Measurements from ENCODE around the gene OLIG1.

Gene OLIG1

DNA sequence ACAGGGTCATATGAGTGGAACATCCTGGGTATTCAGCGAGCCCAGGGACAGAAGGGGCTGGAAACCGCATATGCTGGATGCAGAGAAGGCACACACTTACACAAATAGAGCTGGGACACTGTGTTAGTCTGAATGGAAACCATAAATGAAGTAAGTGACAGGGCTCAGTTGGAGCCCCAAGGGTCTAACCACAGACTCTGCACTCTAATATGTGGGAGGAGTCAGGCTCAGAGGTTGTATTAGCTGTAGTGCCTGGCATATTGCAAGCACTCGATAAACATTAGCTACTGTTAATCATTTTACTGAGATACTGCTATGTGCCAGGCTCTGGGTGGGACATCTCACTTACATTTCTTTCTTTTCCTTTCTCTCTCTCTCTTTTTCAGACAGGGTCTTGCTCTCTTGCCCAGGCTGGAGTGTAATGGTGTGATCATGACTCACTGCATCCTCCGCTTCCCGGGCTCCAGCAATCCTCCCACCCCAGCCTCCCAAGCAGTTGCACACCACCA, 6.5 kb upstream of the OLIG1 start:
- DNase-seq (ENCODE audit: low read depth in 1 of 2, low spot score in 1 of 2): no peak

DNA sequence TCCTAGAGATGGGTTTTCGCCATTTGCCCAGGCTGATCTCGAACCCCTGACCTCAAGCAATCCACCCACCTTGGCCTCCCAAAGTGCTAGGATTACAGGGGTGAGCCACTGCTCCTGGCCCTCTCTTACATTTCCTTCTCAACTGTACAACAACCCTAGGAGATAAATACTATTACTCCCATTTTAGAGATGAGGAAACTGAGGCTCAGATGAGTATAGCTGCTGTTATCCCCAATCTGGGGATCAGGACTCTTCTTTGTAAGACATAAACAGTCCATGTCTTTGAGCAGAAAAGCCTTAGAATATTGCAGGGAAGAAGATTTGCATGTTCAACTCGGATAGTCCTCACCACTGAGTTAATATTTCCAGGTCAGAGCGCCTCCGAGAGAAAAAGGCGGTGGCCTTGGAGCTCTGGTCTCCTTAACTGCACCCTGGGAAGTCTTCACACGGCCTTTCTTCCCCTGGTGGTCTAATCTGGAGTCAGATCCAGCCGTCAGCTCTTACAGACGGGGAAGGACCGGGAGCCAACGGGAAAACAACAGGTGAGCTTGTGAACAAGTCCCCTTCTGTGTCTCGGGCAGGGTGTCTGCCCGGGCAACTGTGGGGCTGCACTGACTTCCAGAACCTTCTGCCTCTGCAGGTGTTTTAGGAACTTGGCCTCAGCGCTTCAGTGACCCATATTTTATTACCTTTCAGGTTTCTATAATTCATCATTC, 5.9 kb upstream of the OLIG1 start:
- DNase-seq (ENCODE audit: low read depth in 1 of 2, low spot score in 1 of 2): no peak

DNA sequence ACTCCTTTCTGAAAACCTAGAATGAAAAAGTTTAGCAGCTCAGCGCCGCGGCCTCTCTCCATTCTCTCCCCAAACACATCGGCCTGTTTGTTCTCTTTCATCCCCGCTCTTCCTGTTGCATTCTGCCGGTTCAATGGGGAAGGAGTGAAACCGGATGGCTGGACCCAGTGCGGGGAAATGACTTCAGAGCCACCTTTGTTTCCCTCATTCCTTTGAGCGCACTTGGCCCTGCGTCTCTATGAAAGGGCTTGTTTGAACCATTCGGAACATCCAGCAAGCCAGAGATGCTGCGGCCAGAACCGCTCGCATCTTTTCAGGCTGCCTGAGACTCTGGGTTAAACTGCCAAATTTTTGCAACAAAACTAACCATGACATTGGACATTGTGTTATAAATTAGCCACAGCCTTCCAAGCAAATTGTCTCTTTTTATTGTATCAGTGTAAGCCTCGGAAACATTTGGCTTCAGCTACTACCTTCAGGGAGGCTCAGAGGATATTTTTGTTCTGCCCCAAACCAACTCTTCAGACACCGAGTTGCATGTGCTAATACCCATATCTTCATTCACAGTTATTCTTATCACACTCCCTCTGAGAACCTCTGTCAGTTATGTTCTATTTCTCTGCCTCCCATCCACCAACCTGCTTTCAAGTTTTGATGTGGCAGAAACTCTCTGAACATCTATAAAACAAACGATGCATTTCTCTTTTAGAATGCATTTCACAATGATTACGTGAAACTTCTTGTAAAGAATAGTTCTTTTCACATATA, 5.1 kb upstream of the OLIG1 start:
- DNase-seq (ENCODE audit: low read depth in 1 of 2, low spot score in 1 of 2): no peak

DNA sequence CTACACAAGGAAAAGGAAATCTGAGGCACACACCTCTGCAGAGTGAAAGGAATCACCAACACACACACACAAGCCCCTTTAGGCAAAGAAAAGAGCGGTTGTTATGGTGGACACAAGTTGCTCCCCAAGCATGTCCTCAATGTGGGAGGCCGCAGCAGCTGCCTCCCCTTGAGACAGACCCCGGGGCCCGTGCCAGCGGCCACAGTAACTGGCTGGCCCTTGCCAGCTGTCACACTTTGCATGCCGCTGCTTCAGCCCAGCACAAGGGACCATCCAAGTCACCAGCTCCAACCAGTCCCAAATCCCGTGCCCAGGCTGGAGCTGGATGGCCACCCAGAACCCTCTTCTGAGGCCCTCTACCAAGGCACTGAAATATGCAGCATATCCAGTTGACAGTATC, 2.9 kb upstream of the OLIG1 start:
- DNase-seq (ENCODE audit: low read depth in 1 of 2, low spot score in 1 of 2): no peak

DNA sequence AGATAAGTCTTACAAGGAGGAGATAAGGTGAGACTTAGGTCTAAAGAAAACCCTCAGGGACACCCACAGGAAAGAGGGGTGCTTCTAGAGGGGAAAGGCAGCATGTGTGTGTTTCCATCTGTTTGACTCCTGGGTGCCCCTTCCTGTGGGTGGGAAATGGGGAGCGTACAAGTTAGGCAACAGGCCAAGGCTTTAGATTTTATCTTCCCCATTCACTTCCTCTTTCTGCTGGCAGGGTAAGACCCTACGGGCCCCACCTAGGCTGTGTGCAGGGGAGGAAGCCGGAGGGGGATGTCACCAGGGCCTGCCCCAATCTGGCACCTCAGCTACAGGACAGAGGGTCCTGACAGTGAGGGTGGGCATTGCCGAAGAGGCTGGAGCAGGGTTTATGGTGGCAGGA, 2.5 kb upstream of the OLIG1 start:
- no peak for DNase-seq (ENCODE audit: low read depth in 1 of 2, low spot score in 1 of 2)

DNA sequence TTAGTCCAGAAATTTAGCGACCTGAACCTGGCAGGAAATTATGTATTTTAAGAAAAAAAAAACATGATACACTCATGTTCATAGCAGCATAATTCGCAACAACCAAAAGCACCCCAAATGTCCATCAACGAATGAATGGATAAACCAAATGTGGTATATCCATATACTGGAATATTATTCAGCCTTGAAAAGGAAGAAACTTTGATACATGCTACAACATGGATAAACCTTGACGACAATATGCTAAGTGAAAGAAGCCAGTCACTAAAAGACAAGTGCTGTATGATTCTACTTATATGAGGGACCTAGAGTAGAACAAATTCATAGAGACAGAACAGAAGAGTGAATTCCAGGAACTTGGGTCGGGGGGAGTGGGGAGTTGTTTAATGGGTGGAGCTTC, 698 bp upstream of the OLIG1 start:
- DNase-seq (ENCODE audit: low read depth in 1 of 2, low spot score in 1 of 2): no peak

GRCh38 chr21:33069645-33069993, 322 bp upstream of the OLIG1 start:
- no peak for DNase-seq (ENCODE audit: low read depth in 1 of 2, low spot score in 1 of 2)

DNA sequence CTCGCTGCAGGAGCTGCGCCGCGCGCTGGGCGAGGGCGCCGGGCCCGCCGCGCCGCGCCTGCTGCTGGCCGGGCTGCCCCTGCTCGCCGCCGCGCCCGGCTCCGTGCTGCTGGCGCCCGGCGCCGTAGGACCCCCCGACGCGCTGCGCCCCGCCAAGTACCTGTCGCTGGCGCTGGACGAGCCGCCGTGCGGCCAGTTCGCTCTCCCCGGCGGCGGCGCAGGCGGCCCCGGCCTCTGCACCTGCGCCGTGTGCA, 730 bp downstream of the OLIG1 start:
- no peak for DNase-seq (ENCODE audit: low read depth in 1 of 2, low spot score in 1 of 2)

DNA sequence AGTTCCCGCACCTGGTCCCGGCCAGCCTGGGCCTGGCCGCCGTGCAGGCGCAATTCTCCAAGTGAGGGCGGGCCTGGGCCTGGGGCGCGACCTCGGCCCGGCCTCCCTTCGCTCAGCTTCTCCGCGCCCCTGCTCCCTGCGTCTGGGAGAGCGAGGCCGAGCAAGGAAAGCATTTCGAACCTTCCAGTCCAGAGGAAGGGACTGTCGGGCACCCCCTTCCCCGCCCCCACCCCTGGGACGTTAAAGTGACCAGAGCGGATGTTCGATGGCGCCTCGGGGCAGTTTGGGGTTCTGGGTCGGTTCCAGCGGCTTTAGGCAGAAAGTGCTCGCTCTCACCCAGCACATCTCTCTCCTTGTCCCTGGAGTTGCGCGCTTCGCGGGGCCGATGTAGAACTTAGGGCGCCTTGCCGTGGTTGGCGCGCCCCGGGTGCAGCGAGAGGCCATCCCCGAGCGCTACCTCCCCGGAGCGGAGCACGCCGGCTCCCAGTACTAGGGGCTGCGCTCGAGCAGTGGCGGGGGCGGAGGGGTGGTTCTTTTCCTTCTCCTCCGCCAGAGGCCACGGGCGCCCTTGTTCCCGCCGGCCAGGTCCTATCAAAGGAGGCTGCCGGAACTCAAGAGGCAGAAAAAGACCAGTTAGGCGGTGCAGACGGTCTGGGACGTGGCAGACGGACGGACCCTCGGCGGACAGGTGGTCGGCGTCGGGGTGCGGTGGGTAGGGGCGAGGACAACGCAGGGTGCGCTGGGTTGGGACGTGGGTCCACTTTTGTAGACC, 1.2 kb downstream of the OLIG1 start:
- DNase-seq (ENCODE audit: low read depth in 1 of 2, low spot score in 1 of 2): no peak

DNA sequence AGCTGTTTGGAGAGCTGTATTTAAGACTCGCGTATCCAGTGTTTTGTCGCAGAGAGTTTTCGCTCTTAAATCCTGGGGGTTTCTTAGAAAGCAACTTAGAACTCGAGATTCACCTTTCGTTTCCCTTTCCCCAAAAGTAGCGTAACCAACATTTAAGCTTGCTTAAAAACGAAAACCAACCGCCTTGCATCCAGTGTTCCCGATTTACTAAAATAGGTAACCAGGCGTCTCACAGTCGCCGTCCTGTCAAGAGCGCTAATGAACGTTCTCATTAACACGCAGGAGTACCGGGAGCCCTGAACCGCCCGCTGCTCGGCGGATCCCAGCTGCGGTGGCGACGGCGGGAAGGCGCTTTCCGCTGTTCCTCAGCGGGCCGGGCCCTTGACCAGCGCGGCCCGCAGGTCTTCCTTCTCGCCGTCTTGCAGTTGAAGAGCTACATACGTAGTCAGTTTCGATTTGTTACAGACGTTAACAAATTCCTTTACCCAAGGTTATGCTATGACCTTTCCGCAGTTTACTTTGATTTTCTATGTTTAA, 1.9 kb downstream of the OLIG1 start:
- DNase-seq (ENCODE audit: low read depth in 1 of 2, low spot score in 1 of 2): no peak

- DNase-seq (ENCODE audit: low read depth in 1 of 2, low spot score in 1 of 2): no peak
These were observed 3.7 kb downstream of the OLIG1 start for GRCh38 chr21:33073636-33074035.

DNA sequence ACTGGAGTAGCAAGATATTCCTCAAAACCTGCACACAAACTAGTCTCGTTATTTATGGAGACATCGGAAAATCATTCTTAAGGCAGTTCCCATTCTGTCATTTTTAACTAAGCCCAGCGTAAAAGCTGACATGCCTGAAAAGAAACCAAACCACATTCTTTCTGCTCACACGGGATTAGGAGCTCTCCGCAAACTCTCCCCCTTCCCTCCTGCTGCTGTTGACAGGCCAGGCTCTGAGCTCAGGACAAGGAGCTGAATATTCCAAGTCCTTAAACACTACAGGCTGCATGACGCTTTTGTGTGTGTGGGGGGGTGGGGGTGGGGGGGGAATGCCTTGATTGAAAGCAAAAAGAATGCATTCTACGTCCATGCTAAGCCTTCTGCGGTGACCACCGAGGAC, 5.2 kb downstream of the OLIG1 start:
- DNase-seq (ENCODE audit: low read depth in 1 of 2, low spot score in 1 of 2): no peak

- no peak for DNase-seq (ENCODE audit: low read depth in 1 of 2, low spot score in 1 of 2)
These were observed 5.8 kb downstream of the OLIG1 start for GRCh38 chr21:33075596-33076195.

GRCh38 chr21:33076600-33077329, 6.8 kb downstream of the OLIG1 start:
- DNase-seq (ENCODE audit: low read depth in 1 of 2, low spot score in 1 of 2): no peak

DNA sequence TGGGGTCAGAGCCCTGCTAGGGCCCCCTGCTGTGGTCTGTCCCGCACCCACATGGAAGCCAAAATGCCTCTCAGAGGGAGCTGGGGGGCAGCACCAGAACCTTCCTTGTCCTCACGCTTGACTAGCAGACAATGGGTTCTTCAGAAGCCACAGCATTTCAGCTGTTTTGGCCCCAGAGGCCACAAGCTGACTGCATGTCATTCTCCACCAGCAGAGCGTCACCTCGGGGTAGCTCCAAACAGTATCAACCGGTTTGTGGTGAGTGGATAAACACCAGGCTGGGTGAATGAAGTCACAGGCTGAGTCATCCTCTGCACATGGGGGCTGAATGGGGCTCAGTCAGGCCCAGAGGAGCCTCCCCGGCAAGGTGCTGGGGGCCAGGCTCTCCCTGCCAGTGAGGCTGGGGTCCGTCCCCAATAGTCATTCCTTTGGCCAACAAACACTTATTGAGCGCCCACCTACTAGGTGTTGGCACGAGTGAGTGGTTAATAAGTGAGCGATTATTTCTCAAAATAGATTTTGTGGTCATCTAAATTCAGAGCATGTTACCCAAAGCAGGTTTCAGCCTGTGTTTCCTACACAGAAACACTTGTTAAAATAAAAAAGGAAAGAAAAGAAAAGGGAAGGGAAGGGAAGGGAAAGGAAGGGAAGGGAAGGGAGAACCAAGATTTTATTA, 9.1 kb downstream of the OLIG1 start:
- no peak for DNase-seq (ENCODE audit: low read depth in 1 of 2, low spot score in 1 of 2)

GRCh38 chr21:33080376-33080775, 10.4 kb downstream of the OLIG1 start:
- no peak for DNase-seq (ENCODE audit: low read depth in 1 of 2, low spot score in 1 of 2)

DNA sequence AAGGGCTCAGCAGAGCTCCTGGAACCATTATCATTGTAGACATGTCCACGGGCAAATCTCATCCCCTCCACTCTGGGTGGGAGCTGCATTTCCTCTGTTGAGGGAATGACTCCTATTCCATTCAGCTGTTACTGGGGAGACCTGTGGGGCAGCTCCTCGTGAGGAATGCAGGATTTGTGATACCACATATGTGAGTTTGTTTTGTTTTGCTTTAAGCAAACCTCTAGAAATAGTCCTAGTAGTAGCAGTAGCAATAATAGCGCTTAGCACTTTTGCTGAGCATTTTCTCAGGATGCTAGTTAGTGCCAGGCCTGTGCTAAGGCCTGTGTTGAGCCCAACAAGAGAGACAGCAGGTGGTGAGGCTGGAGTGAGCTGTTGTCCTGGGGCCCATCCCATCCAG, 10.8 kb downstream of the OLIG1 start:
- DNase-seq (ENCODE audit: low read depth in 1 of 2, low spot score in 1 of 2): no peak

GRCh38 chr21:33088384-33088783, 18.4 kb downstream of the OLIG1 start:
- no peak for DNase-seq (ENCODE audit: low read depth in 1 of 2, low spot score in 1 of 2)

DNA sequence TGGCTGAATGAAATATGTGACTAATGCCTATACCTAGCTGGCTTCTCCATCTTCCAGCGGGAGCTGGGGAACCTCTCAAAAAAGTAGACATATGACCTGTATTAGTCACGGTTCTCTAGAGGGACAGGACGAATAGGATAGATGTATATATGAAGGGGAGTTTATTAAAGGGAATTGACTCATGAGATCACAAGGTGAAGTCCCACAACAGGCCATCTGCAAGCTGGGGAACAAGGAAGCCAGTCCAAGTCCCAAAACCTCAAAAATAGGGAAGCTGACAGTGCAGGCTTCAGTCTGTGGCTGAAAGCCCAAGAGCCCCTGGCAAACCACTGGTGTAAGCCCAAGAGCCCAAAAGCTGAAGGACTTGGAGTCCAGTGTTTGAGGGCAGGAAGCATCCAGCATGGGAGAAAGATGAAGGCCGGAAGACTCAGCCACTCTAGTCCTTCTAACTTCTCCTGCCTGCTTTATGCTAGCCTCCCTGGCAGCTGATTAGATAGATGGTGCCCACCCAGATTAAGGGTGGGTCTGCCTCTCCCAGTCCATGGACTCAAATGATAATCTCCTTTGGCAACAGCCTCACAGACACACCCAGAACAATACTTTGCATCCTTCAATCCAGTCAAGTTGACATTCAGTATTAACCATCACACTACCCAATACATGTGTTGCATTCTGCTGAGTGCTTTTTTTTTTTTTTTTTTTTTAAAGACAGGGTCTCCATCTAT, 19.6 kb downstream of the OLIG1 start:
- DNase-seq (ENCODE audit: low read depth in 1 of 2, low spot score in 1 of 2): no peak

DNA sequence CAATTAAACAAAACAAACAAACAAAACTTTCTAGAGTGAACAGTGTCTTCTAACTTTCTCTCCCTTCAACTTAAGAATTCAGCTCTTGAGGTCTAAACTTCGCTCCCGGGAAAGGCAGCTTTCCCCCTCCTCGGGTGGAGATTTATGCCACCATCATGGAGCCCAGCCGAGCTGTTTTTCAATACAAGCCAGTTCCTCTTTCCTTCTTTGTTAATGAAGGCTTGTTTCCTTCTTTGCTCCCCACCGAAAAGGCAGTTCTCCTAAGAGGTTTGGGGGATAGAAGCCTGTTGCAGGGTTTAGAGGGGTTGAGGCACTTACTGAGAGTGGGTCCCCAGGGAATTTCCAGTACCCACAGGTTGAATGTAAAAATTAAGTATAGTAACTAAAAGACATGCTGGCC, 26.5 kb downstream of the OLIG1 start:
- no peak for DNase-seq (ENCODE audit: low read depth in 1 of 2, low spot score in 1 of 2)
